HTR-8/SVneo (cell line): Measurements from ENCODE around the gene GATAD2B.
"Not testable (repeated sequence)": the region's sequence is repeated elsewhere in the genome, so short reads cannot be mapped to it uniquely, and the experiment has no call there.

ENCODE experiments used
- DNase-seq: peaks from one replicate; pipeline ENCODE4 v3.0.0; 2011; ENCODE audit warnings: low spot score, mixed read lengths; ENCODE audit not compliant: insufficient read length
- FAIRE-seq: peaks from 2 replicates; lab custom pipeline; 2011; peaks lifted over from hg19 to GRCh38; lab: Jason Lieb, UNC

The GATAD2B gene

DNA sequence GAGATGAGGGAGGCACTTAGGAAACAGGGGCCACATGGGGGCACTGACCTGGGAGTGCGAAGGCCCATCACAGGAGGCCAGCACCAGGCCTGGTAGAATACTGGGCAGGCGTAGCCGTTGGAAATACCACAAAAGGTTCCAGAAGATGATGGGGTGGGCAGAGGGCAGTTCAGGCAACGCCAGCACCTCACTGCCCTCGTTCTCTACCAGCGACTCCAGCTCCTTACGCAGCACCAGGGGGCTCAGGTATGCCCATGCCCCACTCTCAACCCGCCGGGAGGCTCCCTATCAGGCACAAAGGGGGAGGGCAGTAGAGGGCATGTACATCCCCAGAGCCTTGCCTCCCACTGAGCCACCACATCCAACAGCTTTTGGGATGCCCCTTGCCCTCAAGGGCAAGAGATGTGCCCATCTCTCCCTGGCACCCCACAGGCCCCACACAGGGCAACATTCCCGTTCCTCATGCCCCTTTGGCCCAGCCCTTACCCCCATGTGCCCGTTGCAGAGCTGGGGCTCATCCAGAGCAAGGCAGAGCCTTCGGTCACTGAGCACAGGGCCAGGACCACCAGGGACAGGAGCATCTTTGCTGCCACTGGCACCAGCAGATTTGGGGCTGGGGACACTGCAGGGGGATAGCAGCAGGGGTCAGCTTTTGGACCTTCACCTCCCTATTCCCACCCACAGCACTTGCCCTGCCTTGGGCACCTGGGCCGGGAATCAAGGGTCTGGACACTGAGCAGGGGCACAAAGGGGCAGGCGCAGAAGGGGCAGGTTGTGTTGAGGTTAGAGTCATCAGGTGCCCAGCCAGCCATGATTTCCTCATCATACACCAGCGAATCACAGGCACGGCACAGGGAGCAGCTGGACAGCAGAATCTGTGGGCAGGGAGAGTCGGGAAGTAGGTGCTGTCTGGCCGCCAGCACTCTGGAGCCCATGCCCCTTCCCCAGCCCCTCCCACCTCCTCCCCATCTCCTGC, 9.7 kb upstream of the GATAD2B start:
- FAIRE-seq, result no peak
- DNase-seq, result no peak

DNA sequence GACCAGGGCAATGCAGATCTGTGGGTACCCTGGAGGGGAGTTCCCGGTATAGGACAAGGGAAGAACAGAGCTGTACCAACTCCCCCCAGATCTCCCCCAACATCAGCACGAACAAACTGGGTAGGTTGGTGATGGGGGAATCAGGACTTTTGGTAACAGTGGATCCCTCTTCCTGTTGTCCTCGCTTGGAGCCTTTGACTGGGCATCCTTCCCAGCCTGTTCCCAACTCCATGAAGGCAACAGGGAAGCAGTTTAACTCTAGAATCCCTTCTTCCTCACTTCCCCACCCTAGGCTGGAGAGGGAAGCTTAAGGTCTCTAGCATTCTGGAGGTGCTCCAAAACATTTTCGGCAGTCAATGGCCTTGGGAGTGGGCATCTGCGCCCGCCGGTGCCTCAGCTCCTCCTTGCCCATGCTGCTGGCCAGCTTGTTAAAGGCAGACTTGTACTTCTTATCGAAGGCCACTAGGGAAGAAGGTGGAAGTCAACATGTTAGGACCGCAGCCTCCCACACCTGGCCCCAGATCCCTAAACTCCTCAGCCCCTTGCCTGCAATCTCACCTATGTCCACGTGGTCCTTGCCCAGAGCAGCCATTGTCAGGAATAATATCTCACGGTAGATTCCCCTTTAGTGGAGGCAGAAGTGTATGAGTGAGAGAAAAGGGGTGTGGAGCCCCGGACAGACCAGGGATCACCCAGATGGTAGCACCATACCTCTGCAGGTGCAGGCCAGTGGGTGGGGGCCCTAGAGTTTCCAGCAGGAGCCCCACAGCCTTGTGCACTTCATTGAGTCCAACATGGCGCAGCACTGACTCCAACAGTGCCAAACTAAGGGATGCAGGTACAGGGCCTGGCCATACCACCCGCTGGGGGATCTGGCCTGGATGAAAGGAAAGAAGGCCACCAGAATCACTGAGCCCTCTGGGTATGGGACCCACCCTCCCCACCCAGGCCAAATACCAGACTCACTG, 7.5 kb upstream of the GATAD2B start:
- DNase-seq (no peak), FAIRE-seq (no peak)

GRCh38 chr1:153929426-153929825, 6.7 kb upstream of the GATAD2B start:
- FAIRE-seq (no peak), DNase-seq (no peak)

DNA sequence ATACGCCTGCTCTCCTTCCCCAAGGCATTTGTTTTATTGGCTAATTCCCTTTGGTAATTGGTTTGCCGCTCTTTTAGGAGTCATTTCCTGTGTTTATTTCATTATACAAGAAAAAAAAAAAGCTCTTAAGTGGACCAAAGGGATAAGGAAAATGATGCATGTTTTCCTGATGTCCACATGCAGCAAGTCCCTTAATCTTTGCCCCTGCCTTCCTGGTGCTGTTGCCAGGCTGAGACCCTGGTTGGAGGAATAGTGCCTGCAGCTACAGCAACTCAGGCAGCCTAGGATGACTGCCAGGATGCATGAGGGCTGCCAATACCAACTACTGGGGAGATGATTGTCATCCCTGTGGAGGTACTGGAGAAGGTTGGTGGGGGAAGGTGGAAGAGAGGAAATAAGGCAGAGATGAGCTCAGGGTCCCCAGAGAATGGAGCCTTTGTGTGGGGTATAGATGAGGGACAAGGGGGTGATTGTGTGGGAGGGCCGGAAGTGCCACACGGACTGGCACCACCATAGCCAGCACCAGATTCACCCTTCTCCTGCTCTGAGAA, 6.1 kb upstream of the GATAD2B start:
- DNase-seq (no peak), FAIRE-seq (no peak)

DNA sequence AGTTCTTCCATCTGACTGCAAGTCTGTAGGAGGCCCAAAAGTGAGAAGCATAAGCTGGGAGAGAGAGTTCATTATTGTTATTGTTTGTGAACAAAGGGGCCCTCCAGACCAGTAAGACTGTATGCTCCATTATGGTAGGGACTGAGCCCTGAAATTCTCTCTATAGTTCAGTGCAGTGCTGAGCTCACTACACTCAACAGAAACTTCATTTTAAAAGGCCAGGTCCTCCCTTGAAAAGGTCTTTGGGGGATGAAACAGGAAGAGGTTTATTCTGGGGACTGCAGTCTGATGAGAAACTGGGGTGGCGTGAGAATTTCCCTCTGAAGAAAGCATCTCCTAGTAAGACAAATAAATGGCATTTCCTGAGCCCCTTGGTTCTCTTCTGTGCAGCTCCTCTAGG, 5.5 kb upstream of the GATAD2B start:
- DNase-seq (no peak), FAIRE-seq (no peak)

GRCh38 chr1:153926405-153926804, 3.6 kb upstream of the GATAD2B start:
- DNase-seq (no peak), FAIRE-seq (no peak)

DNA sequence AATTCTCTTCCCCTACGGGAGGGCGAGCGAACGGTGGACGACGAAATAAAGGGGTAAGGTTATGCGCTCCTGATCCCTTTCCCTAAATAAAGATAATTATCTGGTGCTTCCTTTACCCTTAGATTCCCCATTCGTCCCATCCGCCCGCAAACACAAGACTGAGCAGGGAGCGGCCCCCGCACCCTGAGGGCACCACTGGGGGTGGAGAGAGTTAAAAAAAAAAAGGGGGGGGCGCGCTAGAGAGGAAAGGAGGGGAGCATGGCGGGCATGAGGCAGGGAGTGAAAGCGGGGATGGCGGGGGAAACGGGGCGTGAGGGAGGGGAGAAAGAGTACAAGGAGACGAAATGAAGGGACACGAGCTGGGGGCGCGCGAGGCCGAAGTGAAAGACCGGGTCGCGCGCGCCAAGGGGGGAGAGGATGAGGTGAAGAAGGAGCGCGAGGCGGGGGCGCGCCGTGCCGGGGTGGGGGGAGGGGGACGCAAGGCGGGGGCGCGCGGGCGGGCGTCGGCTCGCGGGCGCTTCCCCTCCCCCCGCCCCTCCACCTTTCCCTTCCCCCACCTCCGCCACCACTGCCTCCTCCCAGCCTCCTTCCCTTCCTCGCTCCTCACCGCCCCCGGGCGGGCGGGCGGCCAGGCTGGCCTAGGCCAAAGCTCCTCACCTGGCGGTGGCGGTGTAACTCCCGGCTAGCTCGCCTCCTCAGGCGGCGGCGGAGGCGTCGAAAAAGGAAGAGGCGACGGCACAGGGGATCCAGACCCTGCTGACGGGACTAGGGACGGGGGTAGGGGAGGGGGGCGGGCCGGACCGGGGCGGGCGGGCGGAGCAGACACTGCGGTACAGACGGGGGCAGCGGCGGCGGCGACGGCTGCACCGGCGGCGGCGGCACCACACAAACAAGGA, 448 bp downstream of the GATAD2B start:
- DNase-seq, result peak; percentile 28
- FAIRE-seq, result no peak

DNA sequence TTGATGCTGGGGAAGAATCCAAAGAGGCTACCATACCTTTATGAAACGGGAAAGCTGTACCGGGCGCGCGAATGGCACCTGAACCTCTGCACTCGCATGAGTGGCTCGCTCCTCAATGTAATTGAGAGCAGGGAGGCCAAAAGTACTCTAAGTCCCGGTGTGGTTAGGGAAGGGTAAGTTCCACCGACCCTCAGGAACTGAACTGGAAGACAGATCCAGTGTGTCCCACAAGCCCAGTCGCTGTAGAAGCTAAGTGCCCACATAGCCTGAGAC, 1.0 kb downstream of the GATAD2B start:
- FAIRE-seq (no peak), DNase-seq (no peak)

GRCh38 chr1:153921080-153921802, 1.5 kb downstream of the GATAD2B start:
- FAIRE-seq (no peak), DNase-seq (no peak)

DNA sequence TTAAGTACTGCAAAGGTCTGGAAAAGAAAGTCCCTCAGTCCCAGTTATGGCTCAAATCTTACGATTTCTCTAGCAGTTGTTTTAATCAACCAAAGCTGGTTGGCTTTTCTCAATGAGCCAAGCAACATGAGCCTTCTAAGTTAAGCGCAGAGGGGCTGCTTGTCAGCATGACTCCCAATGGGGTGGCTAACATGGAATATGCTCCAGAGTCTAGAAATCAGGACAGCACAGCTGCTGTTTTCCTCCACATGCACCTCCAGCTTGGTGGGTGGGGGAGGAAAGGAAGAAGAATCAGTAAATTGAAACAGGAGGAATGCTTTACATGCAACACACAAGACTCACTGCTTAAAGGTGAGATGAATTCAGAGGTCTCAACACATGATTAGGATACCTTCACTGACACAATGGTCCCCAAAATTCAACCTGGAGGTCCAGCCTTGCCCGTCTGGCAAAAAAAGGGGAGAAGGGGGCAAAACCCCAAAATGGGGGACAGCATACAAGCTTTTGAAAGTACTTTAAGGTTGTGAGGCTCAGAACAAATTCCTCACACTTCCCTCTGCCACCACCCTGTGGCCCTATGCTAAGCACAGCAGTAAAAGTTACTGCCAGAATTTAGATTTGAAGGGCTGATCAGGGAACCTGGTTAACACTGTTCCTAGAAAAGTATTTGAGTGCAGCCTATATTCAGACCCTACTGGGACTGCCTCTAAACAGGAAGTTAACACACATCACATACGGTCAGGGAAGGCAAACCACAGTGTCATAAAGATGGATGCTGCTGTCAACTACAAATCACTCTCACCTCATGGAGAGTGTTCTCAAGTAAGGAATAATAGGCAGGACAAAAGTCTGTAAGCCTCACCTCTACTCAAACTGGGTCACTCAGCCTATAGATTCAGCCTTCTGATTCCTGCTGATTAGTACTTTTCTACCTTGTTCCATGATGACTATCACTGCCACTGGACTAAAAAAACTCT, 2.6 kb downstream of the GATAD2B start:
- no peak for FAIRE-seq
- peak; percentile 23 for DNase-seq

- DNase-seq (no peak), FAIRE-seq (no peak)
These were observed 6.5 kb downstream of the GATAD2B start for GRCh38 chr1:153916297-153916696.

DNA sequence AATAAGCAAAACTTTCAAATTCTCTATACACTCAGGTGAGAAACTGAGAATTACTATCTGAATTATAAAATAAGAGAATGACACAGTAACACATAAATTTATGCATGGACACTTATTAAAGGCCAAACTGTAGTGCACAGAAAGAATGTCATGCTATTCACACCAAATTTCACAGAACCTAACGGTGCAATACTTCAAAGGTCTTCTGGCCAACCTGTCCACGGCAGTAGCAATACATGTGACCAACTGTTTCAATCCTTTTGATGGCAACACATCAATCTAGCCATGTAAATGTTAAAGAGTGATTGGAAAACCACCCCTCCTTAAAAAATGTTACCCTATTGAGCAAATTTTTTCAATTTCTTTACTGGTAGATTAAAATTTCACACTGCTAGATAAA, 10.4 kb downstream of the GATAD2B start:
- FAIRE-seq, result no peak
- DNase-seq, result no peak

DNA sequence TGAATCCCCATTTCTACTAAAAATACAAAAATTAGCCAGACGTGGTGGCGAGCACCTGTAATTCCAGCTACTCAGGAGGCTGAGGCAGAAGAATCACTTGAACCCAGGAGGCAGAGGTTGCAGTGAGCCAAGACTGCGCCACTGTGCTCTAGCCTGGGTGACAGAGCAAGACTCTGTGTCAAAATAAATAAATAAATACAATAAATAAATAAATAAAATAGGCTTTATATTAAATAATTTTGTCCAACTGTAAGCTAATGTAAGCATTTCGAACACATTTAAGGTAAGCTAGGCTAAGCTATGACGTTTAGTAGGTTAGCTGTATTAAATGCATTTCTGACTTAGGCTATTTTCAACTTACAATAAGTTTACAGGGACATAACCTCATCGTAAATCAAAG, 12.2 kb downstream of the GATAD2B start:
- not testable (repeated sequence) for DNase-seq, FAIRE-seq

DNA sequence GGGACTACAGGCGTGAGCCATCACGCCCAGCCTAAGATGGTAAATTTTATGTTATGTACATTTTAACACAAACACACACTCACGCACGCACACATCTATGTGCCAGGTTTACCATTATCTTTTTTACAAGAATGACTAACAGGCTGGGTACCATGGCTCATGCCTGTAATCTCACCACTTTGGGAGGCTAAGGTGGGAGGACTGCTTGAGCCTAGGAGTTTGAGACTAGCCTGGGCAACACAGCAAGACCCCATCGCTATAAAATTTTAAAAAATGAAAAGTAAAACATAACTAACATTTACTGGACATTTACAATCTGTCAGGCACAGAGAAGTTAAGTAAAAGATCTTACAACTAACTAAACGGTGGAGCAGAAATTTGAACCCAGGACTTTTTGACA, 14.7 kb downstream of the GATAD2B start:
- no peak for FAIRE-seq
- DNase-seq, result no peak

- DNase-seq (no peak), FAIRE-seq (no peak)
These were observed 15.6 kb downstream of the GATAD2B start for GRCh38 chr1:153907134-153907533.

- no peak for FAIRE-seq
- no peak for DNase-seq
These were observed 16.4 kb downstream of the GATAD2B start for GRCh38 chr1:153906396-153906795.

- not testable (repeated sequence) for FAIRE-seq, DNase-seq
These were observed 16.9 kb downstream of the GATAD2B start for GRCh38 chr1:153905908-153906307.

DNA sequence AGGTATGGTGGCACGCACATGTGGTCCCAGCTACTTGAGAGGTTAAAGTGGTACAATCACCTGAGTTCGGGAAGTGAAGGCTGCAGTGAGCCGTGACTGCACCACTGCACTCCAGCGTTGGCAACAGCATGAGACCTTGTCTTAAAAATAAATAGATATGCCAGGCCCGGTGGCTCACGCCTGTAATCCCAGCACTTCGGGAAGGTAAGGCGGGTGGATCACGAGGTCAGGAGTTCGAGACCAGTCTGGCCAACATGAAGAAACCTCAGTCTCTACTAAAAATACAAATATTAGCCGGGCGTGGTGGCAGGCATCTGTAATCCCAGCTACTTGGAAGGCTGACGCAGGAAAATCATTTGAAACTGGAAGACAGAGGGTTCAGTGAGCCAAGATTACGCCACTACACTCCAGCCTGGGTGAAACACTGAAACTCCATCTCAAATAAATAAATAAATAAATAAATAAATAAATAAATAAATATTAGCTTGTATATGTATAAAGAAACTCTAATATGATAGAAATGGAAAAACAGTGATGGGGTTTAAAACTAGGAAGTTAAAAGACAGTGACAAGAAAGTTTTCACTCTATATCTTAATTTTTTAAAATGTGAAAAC, 18.8 kb downstream of the GATAD2B start:
- no peak for DNase-seq
- no peak for FAIRE-seq
